ENCODE data around the gene LGR6. TPM values are rescaled to one million over a fixed set of nuclear protein-coding genes. Genes with fewer than 3 reads are reported as not detected.

Gene LGR6
- total and polyA plus RNA-seq, 2 of the 4 experiments (the other 2 are of a cell fraction): not detected

- Histone ChIP-seq H4K8ac (ENCODE audit: low read depth in 2 of 2, low read length in 2 of 2) (no peak overlapping the region), H3K9me1 (ENCODE audit: insufficient read depth, low read length) (no peaks in the 10 kb centered on the region), H2AK9ac (replicated peaks; ENCODE audit: low read depth, low read length, poor library complexity) (no peak overlapping the region), H2BK20ac (ENCODE audit: low read depth, low read length) (no peak overlapping the region), H2BK120ac (ENCODE audit: low read depth, low read length) (no peak overlapping the region), H2BK5ac (ENCODE audit: low read depth, low read length, poor library complexity, severe bottlenecking) (no peak overlapping the region), H3K9ac (ENCODE audit: low read depth, low read length) (no peak overlapping the region), H3K56ac (ENCODE audit: extremely low read depth, insufficient read depth, low read length) (no peak overlapping the region), H2BK15ac (ENCODE audit: low read depth, low read length) (no peak overlapping the region), H3K14ac (replicated peaks; ENCODE audit: low read depth, low read length) (no peak overlapping the region), H2AK5ac (ENCODE audit: low read depth, low read length) (no peak overlapping the region), H3K4me3 (ENCODE audit: insufficient read depth, low read depth, low read length) (no peak overlapping the region), H3K4ac (ENCODE audit: low read depth, low read length) (no peak overlapping the region), H3K23ac (ENCODE audit: low read depth, low read length) (no peak overlapping the region), H3K18ac (ENCODE audit: low read depth, low read length) (no peak overlapping the region), H3K36me3 (ENCODE audit: control insufficient read depth, insufficient read depth, low read length) (no peaks in the 10 kb centered on the region), H4K91ac (ENCODE audit: insufficient read depth, low read depth, low read length) (no peak overlapping the region), H3K79me1 (ENCODE audit: low read depth in 1 of 2, low read length in 2 of 2) (no peaks in the 10 kb centered on the region), H4K5ac (ENCODE audit: low read depth, low read length) (no peak overlapping the region), H3K9me3 (ENCODE audit: control insufficient read depth, insufficient read depth, low read length) (no peaks in the 10 kb centered on the region; the same call in 1 of the 2 replicates), H2AFZ (replicated peaks; ENCODE audit: low read length, poor library complexity) (no peak overlapping the region), H3K4me2 (ENCODE audit: low read depth, low read length) (no peak overlapping the region), H3K27me3 (ENCODE audit: control insufficient read depth, insufficient read depth, low read length) (peaks cover 22% of the 10 kb centered on the region), H4K20me1 (ENCODE audit: insufficient read depth, low read length) (no peaks in the 10 kb centered on the region; the same call in 1 of the 2 replicates), H3K27ac (ENCODE audit: insufficient read depth, low read length) (no peak overlapping the region), H3K4me1 (ENCODE audit: control insufficient read depth, insufficient read depth, low read length) (no peaks in the 10 kb centered on the region; the same call in 1 of the 2 replicates)
- 43% methylated on average over 3 of the region's 4 CpGs; no CpG with 5 or more reads in 1 of the 2 experiments for WGBS, 2 experiments (ENCODE audit: extremely low coverage in 2 of 2, insufficient read length in 1 of 2)
- ATAC-seq (ENCODE audit: low read depth) (no peak), DNase-seq (no peak)
- intact Hi-C loops (cut with micrococcal nuclease): no loop called here
- no TSS peak for BruUV-seq (replicated peaks)
- dilution Hi-C loops (cut with HindIII; ENCODE audit: low sequenced_read_pairs, unreplicated experiment): no loop called here
- TF ChIP-seq RAD21 (IDR thresholded peaks at IDR 0.05; ENCODE audit: low read length) (no peak), CHD1 (IDR thresholded peaks at IDR 0.05; ENCODE audit: low read depth, low read length) (no peak), CEBPB (IDR thresholded peaks at IDR 0.05; ENCODE audit: low read depth, low read length) (no peak), RCOR1 (IDR thresholded peaks at IDR 0.05; ENCODE audit: insufficient replicate concordance, low read length) (no peak), SMC3 (IDR thresholded peaks at IDR 0.05; ENCODE audit: low read depth, low read length) (no peak), MXI1 (IDR thresholded peaks at IDR 0.05; ENCODE audit: borderline replicate concordance, low read depth, low read length) (no peak), FOS (IDR thresholded peaks at IDR 0.05; ENCODE audit: low read depth, low read length) (no peak), BHLHE40 (IDR thresholded peaks at IDR 0.05; ENCODE audit: low read depth, low read length) (no peak), POLR2A (IDR thresholded peaks at IDR 0.05; ENCODE audit: low read depth, low read length) (no peak), RFX5 (IDR thresholded peaks at IDR 0.05; ENCODE audit: low read depth, low read length) (no peak), NFE2L2 (IDR thresholded peaks at IDR 0.05; ENCODE audit: low read depth, low read length) (no peak), MAFK (IDR thresholded peaks at IDR 0.05; ENCODE audit: low read depth, low read length) (no peak)
- in situ Hi-C loops (cut with MboI; ENCODE audit: low sequenced_read_pairs): no loop called here
- POLR2A ChIA-PET (ENCODE audit: unreplicated experiment): no interaction called here
- CTCF ChIA-PET: no interaction called here
Observed at GRCh38 chr1:202293569-202293968, 100.0 kb downstream of the LGR6 start.
